ENCODE data around the gene ZNF674.

The ZNF674 gene

DNA sequence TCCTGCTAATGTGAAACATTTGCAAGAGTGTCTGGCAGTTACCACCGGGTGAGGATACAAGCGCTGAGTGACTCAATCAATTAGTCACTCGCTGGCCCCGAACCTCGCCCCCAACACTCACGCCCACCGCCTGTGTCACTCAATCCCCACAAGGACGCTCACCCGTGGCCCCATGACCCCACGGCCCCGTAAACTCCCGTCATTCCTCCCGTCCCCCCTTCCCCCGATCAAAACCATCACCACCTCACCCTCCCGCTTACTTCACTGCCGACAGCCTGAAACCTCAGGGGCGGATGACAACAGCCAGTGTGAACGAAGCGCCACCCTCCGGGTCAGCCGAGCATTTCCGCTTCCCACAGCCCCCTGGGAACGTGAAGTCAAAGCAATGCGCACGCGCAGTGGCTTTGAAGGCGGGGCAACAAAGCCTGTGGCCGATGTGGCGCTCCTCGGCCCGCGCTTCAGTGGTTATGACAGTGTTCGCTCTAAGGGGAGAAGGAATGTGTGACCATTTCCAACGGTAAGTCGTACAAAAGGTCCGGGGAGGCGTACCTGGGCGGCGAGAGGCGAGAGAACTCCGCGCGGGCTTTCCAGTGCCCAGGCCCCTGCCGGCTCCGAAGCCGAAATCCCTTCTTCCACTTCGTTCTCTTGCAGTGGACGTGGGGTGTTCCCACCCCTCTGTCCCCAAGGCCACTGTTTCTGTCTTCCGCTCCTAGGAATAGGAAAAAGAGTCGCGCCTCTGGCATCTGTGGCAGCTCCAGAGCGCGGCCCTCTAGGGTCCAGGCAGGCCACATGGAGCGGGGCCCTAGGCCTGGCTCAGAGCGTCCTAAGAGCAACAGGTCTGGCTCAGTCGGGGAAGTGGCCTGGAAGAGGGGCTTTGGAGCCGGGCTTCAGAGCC, at the start of gene ZNF674:
ZNF674 (minus strand) TSS at position 311 of the 895 bp plus-strand sequence. CDS start 3,334 bp downstream, outside the sequence.
- in situ Hi-C loops (cut with MboI; ENCODE audit: low sequenced_read_pairs, unreplicated experiment): no loop called here
- peak; percentile 90 for DNase-seq (ENCODE audit: low spot score)
- TF ChIP-seq, protein P1, sequence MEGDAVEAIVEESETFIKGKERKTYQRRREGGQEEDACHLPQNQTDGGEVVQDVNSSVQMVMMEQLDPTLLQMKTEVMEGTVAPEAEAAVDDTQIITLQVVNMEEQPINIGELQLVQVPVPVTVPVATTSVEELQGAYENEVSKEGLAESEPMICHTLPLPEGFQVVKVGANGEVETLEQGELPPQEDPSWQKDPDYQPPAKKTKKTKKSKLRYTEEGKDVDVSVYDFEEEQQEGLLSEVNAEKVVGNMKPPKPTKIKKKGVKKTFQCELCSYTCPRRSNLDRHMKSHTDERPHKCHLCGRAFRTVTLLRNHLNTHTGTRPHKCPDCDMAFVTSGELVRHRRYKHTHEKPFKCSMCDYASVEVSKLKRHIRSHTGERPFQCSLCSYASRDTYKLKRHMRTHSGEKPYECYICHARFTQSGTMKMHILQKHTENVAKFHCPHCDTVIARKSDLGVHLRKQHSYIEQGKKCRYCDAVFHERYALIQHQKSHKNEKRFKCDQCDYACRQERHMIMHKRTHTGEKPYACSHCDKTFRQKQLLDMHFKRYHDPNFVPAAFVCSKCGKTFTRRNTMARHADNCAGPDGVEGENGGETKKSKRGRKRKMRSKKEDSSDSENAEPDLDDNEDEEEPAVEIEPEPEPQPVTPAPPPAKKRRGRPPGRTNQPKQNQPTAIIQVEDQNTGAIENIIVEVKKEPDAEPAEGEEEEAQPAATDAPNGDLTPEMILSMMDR (IDR thresholded peaks at IDR 0.05; ENCODE audit: borderline replicate concordance, control extremely low read depth, extremely low read depth, insufficient read depth, missing control alignments): peak; percentile 45

DNA sequence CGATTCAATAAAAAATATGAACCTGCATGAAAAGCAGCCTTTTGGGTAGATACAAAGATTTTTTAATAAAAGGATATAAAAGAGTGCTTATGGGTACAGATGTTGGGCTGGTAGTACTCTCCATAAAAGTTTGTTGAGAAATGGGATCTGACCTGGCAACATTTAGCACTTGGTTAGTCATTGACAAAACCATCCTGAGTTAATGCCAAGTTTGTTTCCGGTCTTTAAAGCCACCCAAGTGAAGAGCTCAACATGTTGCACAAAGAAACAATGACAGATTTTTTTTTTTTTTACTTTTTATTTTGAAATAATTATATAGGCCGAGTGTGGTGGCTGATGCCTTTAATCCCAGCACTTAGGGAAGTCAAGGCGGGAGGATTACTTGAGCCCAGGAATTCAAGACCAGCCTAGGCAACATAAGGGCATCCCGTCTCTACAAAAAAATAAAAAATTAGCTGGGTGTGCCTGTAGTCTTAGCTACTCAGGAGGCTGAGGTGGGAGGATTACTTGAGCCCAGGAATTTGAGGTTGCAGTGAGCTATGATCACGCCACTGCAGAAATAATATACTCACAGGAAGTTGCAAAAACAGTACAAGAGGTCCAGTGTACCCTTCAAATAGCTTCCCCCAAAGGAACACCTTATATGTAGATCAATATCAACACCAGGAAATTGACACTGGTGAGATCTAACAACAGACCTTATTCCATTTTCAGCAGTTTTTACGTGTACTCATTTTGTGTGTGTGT, 44.9 kb upstream of the ZNF674 start:
- TF ChIP-seq, protein P1 (IDR thresholded peaks at IDR 0.05; ENCODE audit: borderline replicate concordance, control extremely low read depth, extremely low read depth, insufficient read depth, missing control alignments): no peak
- in situ Hi-C loops (cut with MboI; ENCODE audit: low sequenced_read_pairs, unreplicated experiment): no loop called here
- no peak for DNase-seq (ENCODE audit: low spot score)

DNA sequence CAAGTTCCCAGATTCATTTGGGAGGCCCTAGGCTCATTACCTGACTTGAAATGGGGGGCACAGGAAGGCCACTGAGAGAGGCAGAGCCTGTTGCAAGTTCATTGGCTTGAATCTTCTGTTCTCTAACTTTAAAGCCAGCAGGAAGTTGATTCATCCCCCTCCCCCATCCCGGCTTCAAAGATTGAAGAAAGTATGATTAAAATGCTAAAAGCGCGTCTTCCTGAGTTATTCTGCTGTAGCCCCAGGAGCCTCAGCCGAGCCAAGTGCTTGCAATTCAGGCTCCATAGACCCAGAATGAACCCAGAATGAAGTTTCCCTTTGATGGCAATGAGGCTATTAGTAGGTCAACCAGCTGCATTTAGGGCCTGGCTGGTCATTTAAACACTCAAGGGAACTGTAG, 43.0 kb upstream of the ZNF674 start:
- in situ Hi-C loops (cut with MboI; ENCODE audit: low sequenced_read_pairs, unreplicated experiment): no loop called here
- TF ChIP-seq, protein P1 (IDR thresholded peaks at IDR 0.05; ENCODE audit: borderline replicate concordance, control extremely low read depth, extremely low read depth, insufficient read depth, missing control alignments): no peak
- no peak for DNase-seq (ENCODE audit: low spot score)

DNA sequence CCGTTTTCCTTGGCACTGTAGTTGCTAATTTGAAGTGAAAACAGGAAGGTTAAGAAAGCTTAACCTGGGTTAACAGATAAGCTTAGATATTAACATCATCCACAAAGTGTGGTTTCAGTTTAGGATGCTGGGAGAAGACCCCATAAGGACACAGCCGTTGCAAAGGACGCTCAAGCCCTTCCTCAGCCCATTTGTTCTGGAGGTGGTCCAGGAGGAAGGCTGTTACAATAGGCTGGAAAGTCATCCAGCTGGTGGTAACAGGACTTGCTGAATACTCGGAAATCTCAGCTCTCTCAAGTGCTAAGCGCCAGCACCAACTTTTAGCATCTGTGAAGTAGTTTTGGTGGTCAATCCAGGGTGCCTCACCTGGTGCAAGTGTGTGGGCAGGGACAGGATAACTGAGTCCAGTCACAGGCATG, 42.5 kb upstream of the ZNF674 start:
- no peak for DNase-seq (ENCODE audit: low spot score)
- TF ChIP-seq, protein P1 (IDR thresholded peaks at IDR 0.05; ENCODE audit: borderline replicate concordance, control extremely low read depth, extremely low read depth, insufficient read depth, missing control alignments): no peak
- in situ Hi-C loops (cut with MboI; ENCODE audit: low sequenced_read_pairs, unreplicated experiment): no loop called here

DNA sequence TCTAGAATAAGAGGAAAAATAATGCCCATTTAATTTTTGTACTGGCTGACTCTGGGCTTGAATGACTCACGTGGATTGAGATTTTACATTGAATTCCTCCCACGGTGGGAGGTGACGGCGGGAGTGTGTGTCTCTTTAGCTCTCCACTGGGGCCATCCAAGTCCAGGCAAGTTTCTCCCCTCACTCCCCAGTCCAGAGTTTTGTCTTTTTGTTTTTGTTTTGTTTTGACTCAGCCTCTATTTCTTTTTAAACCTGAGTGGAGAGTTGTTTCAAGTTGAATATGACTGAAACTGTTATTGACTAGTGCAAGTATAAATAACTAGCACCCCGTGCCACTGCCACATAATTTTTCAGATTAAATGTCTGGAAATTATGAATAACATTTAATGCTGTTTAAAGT, 41.9 kb upstream of the ZNF674 start:
- DNase-seq (ENCODE audit: low spot score): peak; percentile 49
- TF ChIP-seq, protein P1 (IDR thresholded peaks at IDR 0.05; ENCODE audit: borderline replicate concordance, control extremely low read depth, extremely low read depth, insufficient read depth, missing control alignments): no peak
- in situ Hi-C loops (cut with MboI; ENCODE audit: low sequenced_read_pairs, unreplicated experiment): no loop called here

DNA sequence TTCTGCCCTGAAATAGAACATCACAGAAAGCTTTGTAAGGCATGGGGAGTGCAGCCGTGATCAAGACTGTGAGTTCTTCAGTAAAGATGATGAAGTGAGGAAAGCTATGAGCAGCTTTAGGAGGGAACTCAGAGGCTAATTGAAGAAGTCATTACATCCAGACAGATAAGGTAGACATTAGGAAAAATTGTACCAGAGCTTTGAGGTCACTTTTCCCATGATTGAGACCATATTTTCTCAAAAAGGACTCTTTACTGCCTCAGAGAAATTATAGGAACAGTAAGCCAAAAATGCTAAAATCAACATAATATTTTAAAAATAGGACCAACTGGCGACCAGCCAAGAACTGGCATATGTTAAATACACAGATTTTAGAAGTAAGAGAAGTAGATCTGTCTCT, 39.5 kb upstream of the ZNF674 start:
- TF ChIP-seq, protein P1 (IDR thresholded peaks at IDR 0.05; ENCODE audit: borderline replicate concordance, control extremely low read depth, extremely low read depth, insufficient read depth, missing control alignments): no peak
- no peak for DNase-seq (ENCODE audit: low spot score)
- in situ Hi-C loops (cut with MboI; ENCODE audit: low sequenced_read_pairs, unreplicated experiment): no loop called here

Data from GM13976 (cell line).